GM19238 (cell line): ENCODE data around the gene BNIP1.

Experiments
- DNase-seq: peaks from one replicate; pipeline ENCODE4 v3.0.0; 2011; ENCODE audit warnings: low spot score; ENCODE audit not compliant: insufficient read length

BNIP1 gene

DNA sequence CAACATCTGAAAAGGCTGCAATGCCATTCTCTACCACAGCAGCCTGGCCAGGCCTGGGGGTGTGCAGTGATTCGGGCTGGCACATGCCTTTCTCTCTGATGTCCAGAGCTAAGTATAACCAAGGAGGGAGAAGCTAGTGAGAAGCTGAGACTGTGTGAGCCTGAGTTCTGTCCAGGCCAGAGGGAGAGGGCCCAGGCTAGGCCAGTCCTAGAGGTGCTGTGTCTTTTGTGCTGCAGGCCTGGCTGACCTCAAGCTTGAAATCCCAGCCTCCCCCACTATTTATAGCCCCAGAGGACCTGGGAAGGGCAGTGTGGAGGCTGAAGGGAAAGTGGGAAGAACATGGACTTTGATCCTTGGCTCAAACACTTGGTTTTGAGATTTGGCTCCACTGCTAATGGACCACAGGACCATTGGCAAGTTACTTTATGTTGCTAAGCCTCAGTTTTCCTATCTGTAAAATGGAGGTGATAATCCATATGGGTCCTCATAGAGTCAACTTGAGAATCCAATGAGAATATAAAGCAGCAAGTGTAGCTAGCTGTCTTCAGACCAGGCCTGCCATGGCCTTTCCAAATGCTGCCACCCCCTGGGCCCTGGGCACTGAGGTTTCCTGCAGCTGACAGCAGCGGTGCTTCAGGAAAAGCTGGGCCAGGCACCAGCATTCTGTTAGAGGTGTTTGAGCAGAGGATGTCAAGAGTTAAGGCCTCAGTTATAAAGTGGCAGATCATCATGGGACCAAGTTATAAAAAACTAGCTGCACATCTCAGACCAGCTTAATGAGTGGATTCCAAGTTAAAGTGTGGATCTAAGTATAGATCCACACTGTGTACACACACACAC is 21.1 kb downstream of the BNIP1 start:
- DNase-seq: no peak

DNA sequence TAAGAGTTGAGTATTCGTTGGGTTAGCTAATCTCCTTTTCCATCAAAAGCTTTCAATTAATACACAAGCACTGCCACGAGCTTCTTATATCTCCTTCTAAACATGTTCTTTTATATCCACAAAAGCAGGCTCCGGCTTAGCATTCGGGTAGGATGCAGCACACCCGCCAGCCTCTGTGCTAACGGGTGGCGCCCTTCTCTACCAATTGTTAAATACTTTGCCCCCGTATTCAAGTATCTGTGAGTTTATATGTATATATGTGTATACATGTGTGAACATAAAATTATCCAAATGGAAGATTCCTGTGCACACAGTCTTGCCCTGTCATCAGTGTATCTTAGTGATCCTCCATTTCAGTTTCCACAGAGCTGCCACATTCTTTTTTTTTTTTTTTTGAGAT is 27.8 kb downstream of the BNIP1 start:
- DNase-seq: no peak

DNA sequence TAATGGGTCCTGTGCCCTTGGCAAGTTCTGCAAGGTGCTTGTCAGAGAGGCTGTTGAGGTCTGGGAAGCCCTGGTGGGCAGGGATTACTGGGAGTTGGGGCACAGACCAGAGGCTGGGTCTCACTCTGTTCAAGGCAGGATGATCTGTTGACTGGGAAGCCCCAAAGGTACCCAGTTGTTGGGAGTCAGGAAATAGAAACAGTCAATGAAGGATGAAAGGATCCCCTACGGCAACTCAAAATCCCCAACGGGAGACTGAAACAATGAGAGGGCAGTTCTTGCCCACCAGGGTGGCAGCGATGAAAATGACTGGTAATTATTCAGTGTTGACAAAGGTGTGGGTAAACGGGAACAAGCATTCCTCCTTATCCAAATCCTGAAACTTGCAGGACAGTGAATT is 31.2 kb downstream of the BNIP1 start:
- no peak for DNase-seq

DNA sequence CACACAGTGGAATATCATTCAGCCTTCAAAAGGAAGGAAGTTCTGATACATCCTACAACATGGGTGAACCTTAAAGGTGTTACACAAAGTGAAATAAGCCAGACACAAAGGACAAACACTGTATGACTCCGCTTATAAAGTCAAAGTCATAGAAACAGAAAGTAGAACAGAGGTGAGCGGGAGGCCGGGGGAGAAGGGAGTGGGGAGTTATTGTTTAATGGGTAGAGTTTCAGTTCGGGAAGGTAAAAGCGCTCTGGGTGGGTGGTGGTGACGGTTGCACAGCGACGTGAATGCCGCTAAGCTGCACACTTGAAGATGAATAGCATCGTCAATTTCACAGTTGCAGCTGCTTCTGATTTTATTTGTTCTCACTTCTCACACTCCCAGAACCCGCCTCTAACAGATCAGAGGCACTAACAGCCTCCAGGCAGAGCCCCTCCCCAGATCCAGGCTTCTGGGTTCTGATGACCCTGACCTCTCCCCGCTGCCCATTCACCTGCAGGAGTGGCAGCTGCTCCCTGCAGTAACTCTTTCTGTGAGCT is 34.1 kb downstream of the BNIP1 start:
- no peak for DNase-seq

DNA sequence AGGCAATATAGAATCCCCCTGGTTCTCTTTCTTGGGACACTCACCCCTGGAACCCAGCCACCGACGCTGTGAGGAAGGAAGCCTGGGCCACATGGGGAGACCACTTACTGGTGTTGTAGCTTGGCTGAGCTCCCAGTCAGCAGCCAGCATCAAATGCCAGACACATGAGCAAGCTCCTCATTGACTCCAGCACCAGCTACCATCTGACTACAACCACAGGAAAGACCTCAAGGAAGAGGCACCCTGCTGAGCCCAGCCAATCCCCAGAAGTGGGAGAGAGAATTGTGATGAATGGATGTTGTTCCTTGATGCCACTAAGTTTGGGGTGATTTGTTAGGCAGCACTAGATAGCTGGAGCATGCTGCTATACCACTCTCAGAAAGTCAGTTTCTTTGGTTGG is 36.0 kb downstream of the BNIP1 start:
- DNase-seq: no peak

DNA sequence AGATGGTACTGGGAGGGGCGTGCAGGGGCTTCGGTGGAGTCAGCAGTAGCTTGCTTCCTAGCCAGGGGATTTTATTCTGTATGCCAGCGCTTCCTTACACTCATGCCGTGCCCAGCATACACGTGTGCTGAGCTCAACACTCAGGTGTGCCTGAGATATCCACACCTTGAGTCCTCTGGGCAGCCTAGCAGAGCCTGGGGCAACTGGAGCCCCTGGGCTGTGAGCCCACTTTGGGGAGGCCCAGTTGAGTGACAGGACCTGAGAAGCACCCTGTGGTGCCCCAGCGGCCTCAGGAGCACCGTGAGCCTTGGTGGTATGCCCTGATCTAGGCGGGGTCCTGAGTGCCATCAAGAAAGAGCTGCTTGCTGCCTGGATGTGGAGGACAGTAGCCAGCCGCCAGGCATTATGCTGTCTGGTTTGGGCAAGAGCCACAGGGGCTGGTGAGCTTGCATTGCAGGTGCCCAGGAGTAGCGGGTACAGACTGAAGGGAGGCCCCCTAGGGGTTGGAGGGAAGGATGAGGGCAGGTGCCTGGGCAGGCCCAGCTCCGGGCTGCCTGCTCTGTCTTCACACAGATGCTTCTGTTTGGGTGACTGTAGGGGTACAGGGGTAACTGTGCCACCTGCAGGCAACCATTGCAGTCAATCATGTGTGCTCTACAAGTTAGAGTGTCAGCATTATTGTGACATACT is 42.9 kb downstream of the BNIP1 start:
- DNase-seq: no peak

DNA sequence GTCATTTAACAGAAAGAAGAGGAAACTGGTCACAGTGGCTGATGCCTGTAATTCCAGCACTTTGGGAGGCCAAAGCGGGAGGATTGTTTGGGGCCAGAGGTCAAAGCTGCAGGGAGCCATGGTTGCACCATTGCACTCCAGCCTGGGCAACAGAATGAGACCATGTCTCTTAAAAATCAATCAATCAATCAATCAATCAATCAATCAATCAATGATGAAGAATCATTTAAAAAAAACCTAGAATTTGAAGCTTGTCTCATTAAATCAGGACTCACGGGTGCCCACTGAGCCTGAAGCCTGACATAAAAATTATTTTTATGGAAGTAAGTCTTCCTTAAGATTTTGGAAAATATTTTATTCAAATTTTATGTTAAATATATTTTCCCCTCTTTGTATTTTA is 43.9 kb downstream of the BNIP1 start:
- no peak for DNase-seq

DNA sequence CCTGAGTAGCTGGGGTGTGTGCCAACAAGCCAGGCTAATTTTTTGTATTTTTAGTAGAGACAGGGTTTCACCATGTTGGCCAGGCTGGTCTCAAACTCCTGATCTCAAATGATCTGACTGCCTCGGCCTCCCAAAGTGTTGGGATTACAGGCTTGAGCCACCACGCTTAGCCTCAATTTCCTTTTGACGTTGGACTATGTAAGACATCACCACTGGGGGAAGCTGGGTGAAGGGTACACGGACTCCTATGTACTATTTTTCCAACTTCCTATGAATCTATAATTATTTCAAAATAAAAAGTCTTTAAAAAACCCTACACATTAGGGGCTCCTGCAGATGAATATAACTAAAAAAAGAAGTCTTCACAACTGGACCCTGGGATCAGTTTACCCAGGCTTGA is 46.7 kb downstream of the BNIP1 start:
- no peak for DNase-seq

DNA sequence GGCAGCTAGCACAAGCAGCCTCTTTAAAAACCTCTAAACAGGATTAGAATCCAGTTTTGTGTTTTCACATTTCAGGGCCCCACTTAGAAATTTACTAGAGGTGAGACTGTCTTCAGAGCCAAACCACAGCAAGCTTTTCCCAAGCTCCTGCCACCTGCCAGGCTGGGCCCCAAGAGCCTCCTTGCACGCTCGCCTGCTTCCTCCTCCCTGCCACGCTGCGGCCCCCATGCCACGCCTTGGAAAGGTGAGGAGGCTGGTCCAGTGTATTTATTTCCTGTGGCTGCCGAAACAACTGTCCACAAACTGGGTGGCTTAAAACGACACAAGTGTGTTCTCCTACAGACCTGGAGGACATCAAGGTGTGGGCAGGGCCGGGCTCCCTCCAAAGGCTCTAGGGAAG is 47.2 kb downstream of the BNIP1 start:
- DNase-seq: no peak

DNA sequence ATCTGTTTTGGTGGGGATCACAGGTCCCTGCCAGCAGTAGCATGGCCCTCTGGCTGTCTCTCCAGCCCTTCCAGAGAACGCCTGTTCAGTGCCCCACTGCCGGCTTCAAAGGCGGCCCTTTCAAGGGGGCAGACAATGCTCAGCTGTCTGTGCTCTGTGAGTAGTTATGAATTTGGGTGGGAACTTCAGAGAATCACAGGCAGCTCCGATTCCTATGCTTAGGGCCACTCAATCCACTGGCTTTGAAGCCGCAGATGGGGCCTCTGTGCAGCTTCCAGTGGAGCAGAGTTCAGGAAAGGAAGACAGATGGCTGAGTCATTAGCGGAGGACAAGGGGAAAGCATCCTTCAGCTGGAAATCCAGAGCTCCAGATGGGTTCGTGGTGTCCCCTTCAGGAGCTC is 48.2 kb downstream of the BNIP1 start:
- DNase-seq: no peak

DNA sequence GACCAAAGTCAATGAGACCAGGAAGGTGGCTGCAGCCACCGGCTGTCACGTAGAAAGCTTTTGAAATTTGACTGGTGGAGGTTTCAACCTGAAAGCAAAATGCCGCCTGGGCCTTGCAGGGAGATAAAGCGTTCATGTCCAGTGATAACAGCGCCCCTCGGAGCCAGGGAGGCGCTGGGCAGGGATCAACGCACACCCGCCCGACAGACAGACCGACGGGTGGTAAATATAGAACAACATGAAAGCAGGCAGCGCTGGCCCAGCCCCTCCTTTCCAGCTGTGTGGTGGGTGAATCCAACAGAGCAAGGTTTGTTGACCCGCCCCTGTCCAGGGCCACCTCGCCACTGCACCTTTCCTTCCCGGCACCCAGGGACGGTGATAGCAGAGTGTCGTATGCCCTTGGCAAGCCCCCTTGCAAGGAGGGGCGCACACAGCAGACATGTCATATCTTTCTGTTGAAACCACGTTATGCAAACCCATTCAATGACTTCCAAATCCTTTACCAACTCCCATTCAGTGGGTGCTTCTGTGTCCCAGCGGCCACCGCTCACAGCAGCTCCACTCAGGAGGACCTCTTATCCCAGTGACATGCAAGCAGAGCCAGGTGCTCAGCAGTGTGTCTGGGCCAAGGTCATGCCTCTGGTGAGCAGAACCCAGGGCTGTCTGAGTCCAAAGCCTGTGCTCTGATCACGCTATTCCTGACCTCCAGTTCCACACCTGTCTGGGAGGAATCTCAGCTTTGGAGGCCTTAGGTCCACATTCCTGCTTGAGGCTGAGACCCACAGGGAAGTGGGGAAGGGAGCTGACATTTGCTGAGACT is 52.0 kb downstream of the BNIP1 start:
- no peak for DNase-seq

DNA sequence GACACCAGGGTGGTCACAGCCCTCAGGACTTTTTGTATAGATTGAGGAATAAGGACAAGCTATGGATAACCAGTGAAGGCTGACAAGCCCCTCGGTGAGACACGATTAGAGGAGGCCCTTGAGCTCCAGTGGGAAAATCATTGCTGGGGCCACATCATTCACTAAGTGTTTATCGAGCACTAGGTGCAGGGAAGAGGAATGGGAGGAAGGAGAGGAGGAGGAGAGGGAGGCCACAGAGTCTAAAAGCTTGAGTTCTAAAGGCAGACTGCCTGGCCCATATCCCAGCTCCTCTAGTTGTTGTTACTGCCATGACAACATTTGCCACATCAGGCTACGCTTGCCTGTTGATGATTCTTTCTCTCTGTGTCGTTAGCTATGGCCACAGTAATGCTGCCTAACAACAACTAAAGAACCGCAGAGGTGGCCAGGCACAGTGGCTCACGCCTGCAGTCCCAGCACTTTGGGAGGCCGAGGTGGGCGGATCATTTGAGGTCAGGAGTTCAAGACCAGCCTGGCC is 53.1 kb downstream of the BNIP1 start:
- DNase-seq: no peak

DNA sequence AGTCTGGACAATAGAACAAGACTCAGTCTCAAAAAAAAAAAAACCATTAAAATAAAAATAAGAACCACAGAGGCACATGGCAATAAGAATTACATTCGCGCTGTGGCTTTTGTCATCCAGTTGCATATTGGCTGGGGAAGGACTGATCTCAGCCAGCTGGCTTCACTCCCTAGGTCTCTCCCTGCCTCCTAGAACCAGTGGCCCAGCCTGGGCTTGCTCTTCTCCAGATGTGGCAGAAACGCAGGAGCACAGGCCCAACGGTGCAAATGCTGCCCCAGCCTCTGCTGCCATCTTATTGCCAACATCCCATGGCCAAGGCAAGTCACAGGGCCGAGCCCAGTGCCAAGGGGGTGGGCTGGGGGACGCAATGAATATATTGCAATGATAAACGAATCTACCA is 53.7 kb downstream of the BNIP1 start:
- no peak for DNase-seq

DNA sequence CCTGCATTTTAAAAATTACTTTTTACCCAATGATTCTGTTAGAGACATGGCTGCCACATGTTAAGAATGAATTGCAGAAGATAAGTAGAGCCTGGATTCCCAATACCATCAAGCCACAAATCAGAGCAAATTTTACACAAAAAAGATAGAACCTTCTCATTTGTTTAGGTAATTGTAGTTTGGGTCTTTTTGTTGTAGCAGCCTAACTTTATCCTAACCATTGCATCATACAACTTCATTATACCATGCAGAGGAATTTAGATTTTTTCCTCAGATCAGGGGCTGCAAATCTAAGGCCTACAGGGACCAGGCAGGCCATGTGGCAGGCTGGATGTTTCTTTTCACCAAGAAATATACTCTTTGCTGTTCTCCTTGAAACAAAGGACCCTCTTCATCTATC is 56.0 kb downstream of the BNIP1 start:
- DNase-seq: no peak

DNA sequence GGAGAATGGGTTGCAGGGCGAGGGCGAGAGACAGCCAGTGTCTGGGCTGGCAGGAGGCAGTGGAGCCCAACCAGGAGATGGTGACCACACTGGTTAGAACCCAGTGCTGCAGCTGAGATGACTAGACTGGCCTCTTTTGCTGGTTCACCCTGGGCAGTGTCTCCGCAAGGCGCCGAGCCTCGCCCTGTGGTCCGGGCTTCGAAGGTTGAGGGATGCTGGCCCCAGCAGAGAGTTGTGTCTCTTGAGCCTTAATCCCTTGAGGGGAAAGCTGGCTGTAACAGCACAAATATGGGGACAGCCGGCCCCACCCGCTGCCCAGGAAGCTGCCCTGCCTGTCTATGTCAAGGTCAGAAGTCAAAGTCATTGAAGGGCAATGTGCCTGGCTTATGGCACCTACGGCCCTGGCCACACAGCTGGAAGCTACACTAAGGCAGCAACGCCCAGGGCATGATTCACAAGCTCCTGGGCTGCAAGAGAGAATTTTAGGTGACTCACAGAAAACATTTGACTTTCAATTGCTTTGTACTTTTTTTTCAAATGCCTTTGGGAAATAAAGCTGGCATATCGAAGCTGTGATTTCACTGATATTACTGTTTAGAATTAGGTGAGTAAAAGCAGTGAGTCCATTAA is 57.4 kb downstream of the BNIP1 start:
- no peak for DNase-seq

DNA sequence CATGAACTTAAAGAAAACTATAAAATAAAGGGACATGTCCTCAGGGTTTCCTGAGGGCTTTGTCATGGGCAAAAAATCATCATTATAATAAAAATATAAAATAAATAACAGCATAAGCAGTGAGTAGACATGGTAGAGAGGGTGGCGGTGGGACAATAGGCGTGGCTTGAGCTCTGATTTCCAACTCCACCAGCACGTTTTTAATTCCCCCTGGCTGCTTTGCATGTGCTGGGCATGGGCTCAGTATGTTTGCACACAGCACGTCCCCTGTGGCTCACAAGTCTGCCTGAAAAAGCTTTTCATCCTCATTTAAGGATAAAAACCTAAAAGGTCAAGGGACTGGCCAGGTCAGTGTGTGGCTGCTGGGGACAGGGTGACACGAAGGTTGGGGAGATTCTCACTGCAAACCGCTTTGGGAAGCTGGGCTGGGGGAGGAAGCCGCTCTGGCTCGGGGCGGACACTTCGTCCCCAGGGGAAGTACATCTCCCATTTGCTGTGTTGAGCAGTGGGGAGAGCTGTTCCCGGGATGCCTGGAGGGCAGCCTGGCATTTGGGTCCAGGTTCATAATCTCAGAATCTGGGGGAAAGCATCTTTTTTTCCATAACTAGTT is 58.0 kb downstream of the BNIP1 start:
- DNase-seq: no peak

DNA sequence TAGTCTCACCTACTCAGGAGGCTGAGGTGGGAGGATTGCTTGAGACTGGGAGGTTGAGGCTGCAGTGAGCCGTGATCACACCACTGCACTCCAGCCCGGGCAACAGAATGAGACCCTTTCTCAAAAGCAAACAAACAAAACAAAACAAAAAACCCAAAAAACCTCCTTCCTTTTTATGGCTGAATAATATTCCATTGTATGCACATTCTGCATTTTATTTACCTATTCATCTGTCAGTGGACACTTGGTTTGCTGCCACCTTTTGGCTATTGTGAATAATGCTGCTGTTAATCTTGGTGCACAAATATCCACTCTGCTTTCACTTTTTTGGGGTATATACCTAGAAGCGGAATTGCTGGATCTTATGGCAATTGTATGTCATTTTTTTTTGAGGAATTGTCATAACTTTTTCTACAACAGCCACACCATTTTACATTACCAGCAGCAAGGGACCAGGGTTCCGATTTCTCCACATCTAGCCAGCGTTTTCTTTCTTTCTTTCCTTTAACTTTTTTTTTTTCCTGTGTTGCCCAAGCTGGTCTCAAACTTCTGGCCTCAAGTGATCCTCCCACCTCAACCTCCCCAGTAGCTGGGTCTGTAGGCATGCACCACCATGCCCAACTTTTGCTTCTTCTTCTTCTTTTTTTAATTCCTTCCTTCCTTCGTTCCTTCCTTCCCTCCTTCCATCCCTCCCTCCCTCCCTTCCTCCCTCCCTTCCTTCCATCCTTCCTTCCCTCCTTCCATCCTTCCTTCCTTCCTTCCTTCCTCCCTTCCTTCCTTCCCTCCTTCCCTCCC is 60.1 kb downstream of the BNIP1 start:
- no peak for DNase-seq

DNA sequence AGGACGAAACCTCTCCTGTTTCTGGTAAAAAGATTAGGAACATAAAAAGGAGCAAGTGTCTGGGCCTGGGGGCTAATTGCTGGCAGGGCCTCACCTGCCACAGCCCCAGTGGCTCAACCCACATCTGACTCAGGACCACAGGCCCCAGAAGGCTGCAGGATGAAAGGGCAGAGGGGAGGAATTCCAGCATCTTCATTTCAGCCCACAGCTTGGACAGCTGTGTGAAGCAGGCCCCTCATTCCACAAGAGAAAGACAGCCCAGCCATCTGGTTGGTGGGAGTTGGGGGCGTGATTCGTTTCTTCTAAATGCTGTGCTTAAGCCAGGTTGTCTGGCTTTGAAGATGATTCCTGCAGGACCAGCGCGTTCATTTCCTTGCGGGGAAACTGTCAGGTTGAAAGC is 61.6 kb downstream of the BNIP1 start:
- DNase-seq: no peak

DNA sequence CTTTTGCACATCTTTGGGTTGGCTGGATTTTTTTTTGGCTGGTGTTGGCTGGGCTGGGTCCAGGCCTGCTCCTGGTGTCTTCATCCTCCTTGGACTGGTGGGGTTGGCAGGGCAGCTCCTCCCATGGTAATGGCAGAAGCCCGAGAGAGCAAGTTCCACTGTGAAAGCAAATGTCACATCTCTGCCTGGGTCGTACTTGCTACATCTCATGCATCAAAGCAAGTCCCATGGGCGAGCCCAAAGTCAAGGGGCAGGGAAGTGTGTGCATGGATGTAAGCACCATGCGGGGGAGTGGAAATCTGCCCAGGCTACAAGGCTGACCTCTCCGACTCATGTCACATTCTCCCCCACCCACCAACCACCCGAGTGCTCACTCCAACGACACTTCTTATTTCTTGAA is 64.0 kb downstream of the BNIP1 start:
- DNase-seq: no peak

DNA sequence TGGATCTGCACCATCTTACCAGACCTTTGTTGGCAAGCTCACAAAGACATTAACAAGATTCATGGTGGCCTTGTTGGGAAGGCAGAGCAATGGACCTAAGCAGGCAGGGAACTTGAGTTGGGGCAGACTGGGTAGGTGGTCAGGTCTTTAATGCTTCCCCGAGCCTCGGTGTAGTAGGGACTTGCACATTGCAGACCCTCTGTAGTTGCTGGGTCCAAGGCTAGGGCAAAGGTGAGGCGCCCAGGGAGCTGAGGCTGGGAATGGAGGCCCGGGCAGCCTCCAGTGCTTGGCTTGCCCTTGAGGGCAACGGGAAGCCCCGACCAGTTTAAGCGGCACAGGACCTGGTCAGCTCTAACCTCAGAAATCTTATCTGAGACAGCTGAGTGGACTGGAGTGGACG is 66.5 kb downstream of the BNIP1 start:
- no peak for DNase-seq
